ENCODE data around the gene SSR3. TPM values are rescaled to one million over a fixed set of nuclear protein-coding genes. Genes with fewer than 3 reads are reported as not detected.

The SSR3 gene
- total and polyA plus RNA-seq, 7 experiments from 2014 or later = 56.0 to 158 (median 85.2) TPM

DNA sequence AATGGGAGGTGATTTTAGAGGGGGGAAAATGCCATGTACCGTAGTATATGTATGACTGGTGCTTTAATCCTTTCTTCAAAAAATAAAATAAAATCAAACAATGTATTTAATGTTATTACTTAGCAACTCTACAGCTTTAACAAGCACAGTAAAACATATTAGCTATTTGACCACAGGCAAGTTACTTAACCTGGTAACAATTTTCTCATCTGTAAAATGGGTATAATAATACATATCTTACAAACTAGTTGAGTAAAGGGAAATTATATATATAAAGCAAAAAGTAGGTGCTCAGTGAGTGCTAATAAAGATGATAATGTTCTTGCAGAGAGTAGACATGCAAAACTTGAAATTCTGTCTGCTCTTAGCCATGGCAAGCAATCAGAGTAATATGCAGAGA, 27.9 kb downstream of the SSR3 start:
- Histone ChIP-seq H3K4me3 (ENCODE audit: low read length) (no peak overlapping the region), H3K27me3 (ENCODE audit: control insufficient read depth in 2 of 2, insufficient read depth in 2 of 2, low read length in 2 of 2) (no peaks in the 10 kb centered on the region), H3K27ac (ENCODE audit: low read depth, low read length) (no peak overlapping the region), H3K4me1 (ENCODE audit: control insufficient read depth in 2 of 2, insufficient read depth in 2 of 2, low read length in 2 of 2) (peaks cover 6 to 10% of the 10 kb centered on the region in 2 donors), H3K36me3 (ENCODE audit: control insufficient read depth in 2 of 3, insufficient read depth in 3 of 3, low read length in 3 of 3) (no peaks in the 10 kb centered on the region), H3K9me3 (ENCODE audit: control insufficient read depth in 2 of 3, low read length in 3 of 3) (no peaks in the 10 kb centered on the region)
- Mint-ChIP-seq H3K9me3 (peaks cover 0 to 6% (median 0%) of the 10 kb centered on the region in 11 donors), H3K4me1 (peaks cover 5 to 24% (median 13%) of the 10 kb centered on the region in 7 donors), H3K4me3 (no peak overlapping the region), H3K36me3 (peaks cover 4 to 24% (median 12%) of the 10 kb centered on the region in 5 donors), H3K27ac (no peak overlapping the region), H3K27me3 (peaks cover 10 to 45% (median 15%) of the 10 kb centered on the region in 5 donors)
- DNase-seq = no peak
- ChIA-PET CTCF (interaction anchor here (1.7 kb wide), 1 partner anchor 611 kb away, joined by 7 read pairs; no protein-coding TSS in a partner anchor), POLR2A (no interaction called here)
- no peak for ATAC-seq
- intact Hi-C loops (cut with micrococcal nuclease) = loop anchor here in 1 of 2 donors (10.0 kb wide), 1 partner anchor 558 kb away; no protein-coding TSS in a partner anchor

DNA sequence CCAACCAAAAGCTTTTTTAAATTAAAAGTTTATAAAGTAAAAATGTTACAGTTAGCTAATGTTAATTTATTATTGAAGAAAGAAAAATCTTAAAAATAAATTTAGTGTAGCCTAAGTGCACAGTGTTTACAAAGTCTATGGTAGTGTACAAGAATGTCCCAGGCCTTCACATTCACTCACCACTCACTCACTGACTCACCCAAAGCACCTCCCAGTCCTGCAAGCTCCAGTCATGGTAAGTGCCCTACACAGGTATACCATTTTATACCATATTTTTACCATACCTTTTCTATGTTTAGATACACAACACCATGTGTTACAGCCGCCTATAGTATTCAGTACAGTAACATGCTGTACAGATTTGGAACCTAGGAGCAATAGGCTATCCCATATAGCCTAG, 29.1 kb downstream of the SSR3 start:
- Histone ChIP-seq H3K27ac (ENCODE audit: low read depth, low read length) (no peak overlapping the region), H3K4me3 (ENCODE audit: low read length) (no peak overlapping the region), H3K9me3 (ENCODE audit: control insufficient read depth in 2 of 3, low read length in 3 of 3) (no peaks in the 10 kb centered on the region), H3K36me3 (ENCODE audit: control insufficient read depth in 2 of 3, insufficient read depth in 3 of 3, low read length in 3 of 3) (no peaks in the 10 kb centered on the region), H3K27me3 (ENCODE audit: control insufficient read depth in 2 of 2, insufficient read depth in 2 of 2, low read length in 2 of 2) (no peaks in the 10 kb centered on the region), H3K4me1 (ENCODE audit: control insufficient read depth in 2 of 2, insufficient read depth in 2 of 2, low read length in 2 of 2) (peaks cover 6 to 10% of the 10 kb centered on the region in 2 donors)
- ChIA-PET CTCF (interaction anchor here (0.8 to 1.1 kb wide), 3 partner anchors 18 to 376 kb away, joined by 3 to 4 read pairs (median 4); no protein-coding TSS in a partner anchor), POLR2A (interaction anchor here (1.6 kb wide), 1 partner anchor 42 kb away, joined by 5 read pairs; no protein-coding TSS in a partner anchor)
- DNase-seq (no peak), ATAC-seq (no peak)
- Mint-ChIP-seq H3K9me3 (peaks cover 0 to 6% (median 0%) of the 10 kb centered on the region in 11 donors), H3K4me3 (peak overlapping the region in 1 of 10 donors; percentile 20), H3K4me1 (peaks cover 5 to 24% (median 13%) of the 10 kb centered on the region in 7 donors), H3K36me3 (peaks cover 0 to 21% (median 8%) of the 10 kb centered on the region in 5 donors), H3K27ac (peak overlapping the region in 1 of 9 donors; percentile 52), H3K27me3 (peaks cover 10 to 54% (median 19%) of the 10 kb centered on the region in 5 donors)
- intact Hi-C loops (cut with micrococcal nuclease) = loop anchor here (2.0 to 10.0 kb wide), 4 partner anchors 15 to 605 kb away; partner anchors contain the start of gene SSR3 (in 1 of the 2)

DNA sequence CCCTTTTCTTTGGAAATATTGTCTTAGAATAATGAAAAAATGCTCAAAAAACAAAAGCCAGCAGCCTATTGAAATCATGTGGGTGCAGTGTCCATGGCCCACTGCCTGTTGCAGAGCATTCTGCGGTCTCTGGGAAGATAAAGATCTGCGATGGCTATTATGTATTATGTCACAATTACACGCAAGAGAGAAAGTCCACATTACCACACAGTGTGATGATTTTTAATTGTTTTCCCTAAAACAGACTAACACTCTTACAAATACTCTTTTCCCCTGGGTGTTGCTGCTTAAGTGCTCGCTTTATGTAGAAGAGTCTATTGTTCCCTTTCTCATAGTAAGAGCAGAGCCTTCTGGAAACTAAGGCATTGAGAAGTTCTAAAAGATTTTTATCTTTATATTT, 32.2 kb downstream of the SSR3 start:
- intact Hi-C loops (cut with micrococcal nuclease) = loop anchor here in 1 of 2 donors (5.0 to 10.0 kb wide), 2 partner anchors 295 to 562 kb away; no protein-coding TSS in a partner anchor
- peaks cover 0 to 19% (median 0%) of the 10 kb centered on the region in 5 donors for H3K36me3 Mint-ChIP-seq
- peaks cover 6 to 33% (median 13%) of the 10 kb centered on the region in 7 donors for H3K4me1 Mint-ChIP-seq
- ChIA-PET CTCF (no interaction called here), POLR2A (no interaction called here)
- Histone ChIP-seq H3K27me3 (ENCODE audit: control insufficient read depth in 2 of 2, insufficient read depth in 2 of 2, low read length in 2 of 2) (no peaks in the 10 kb centered on the region), H3K4me1 (ENCODE audit: control insufficient read depth in 2 of 2, insufficient read depth in 2 of 2, low read length in 2 of 2) (peaks cover 6 to 10% of the 10 kb centered on the region in 2 donors), H3K36me3 (ENCODE audit: control insufficient read depth in 2 of 3, insufficient read depth in 3 of 3, low read length in 3 of 3) (no peaks in the 10 kb centered on the region), H3K9me3 (ENCODE audit: control insufficient read depth in 2 of 3, low read length in 3 of 3) (no peaks in the 10 kb centered on the region), H3K27ac (ENCODE audit: low read depth, low read length) (no peak overlapping the region), H3K4me3 (ENCODE audit: low read length) (no peak overlapping the region)
- H3K27ac Mint-ChIP-seq = no peak overlapping the region
- H3K9me3 Mint-ChIP-seq = peaks cover 0 to 6% (median 0%) of the 10 kb centered on the region in 11 donors
- H3K4me3 Mint-ChIP-seq = no peak overlapping the region
- peaks cover 13 to 67% (median 33%) of the 10 kb centered on the region in 5 donors for H3K27me3 Mint-ChIP-seq
- no peak for DNase-seq
- ATAC-seq = peak; percentile 11

DNA sequence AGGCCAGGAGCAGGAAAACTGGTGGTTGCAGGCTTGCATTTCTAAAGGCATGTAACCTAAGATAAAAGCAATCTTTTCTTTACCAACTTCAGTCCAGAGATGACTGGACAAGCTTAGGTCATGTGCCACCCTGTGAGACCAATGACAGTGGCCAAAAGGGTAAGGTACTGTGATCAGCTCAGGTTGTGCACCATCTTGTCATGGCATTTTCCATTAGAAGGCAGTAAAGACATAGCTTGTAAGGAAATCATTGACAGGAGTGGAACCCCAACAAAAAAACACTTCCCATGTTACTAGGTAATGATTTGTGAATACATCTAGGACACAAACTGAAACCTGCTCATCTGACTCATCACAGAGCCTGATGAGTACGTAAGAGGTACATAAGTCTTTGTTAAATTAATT, 35.2 kb downstream of the SSR3 start:
- Histone ChIP-seq H3K4me3 (ENCODE audit: low read length) (no peak overlapping the region), H3K36me3 (ENCODE audit: control insufficient read depth in 2 of 3, insufficient read depth in 3 of 3, low read length in 3 of 3) (no peaks in the 10 kb centered on the region), H3K27ac (ENCODE audit: low read depth, low read length) (no peak overlapping the region), H3K4me1 (ENCODE audit: control insufficient read depth in 2 of 2, insufficient read depth in 2 of 2, low read length in 2 of 2) (peaks cover 2 to 6% of the 10 kb centered on the region in 2 donors), H3K27me3 (ENCODE audit: control insufficient read depth in 2 of 2, insufficient read depth in 2 of 2, low read length in 2 of 2) (no peaks in the 10 kb centered on the region), H3K9me3 (ENCODE audit: control insufficient read depth in 2 of 3, low read length in 3 of 3) (no peaks in the 10 kb centered on the region)
- intact Hi-C loops (cut with micrococcal nuclease) = loop anchor here in 1 of 2 donors (5.0 to 10.0 kb wide), 2 partner anchors 298 to 565 kb away; no protein-coding TSS in a partner anchor
- H3K36me3 Mint-ChIP-seq = peaks cover 0 to 21% (median 0%) of the 10 kb centered on the region in 5 donors
- H3K27ac Mint-ChIP-seq = no peak overlapping the region
- no peak for ATAC-seq
- H3K27me3 Mint-ChIP-seq = peaks cover 13 to 84% (median 33%) of the 10 kb centered on the region in 5 donors
- peaks cover 0 to 6% (median 0%) of the 10 kb centered on the region in 11 donors for H3K9me3 Mint-ChIP-seq
- peaks cover 6 to 26% (median 9%) of the 10 kb centered on the region in 7 donors for H3K4me1 Mint-ChIP-seq
- ChIA-PET POLR2A (interaction anchor here (1.5 kb wide), 1 partner anchor 37 kb away, joined by 3 read pairs; no protein-coding TSS in a partner anchor), CTCF (interaction anchor here (1.0 to 3.2 kb wide), 4 partner anchors 10 to 31 kb away, joined by 3 to 10 read pairs (median 3); no protein-coding TSS in a partner anchor)
- no peak for DNase-seq
- H3K4me3 Mint-ChIP-seq = no peak overlapping the region

DNA sequence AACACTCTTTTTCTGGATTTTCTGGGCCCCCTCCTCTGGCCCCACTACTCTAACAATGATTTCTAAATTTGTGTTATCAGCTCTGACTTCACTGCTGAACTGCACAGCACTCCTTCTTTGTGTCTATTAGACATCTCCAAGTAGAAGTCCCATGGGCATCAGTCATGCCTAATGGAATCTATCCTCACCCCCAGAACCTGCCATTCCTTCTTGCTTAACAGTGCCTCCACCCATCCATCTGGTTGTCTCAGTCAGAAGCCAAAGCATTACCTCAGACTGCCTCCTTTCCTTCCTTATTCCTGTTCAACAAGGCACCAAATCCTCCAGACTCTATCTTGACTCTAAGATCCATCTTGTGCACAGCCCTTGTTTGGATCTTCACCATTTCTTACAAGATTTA, 36.2 kb downstream of the SSR3 start:
- CTCF ChIA-PET = interaction anchor here (1.0 to 3.2 kb wide), 4 partner anchors 9 to 30 kb away, joined by 3 to 10 read pairs (median 3); no protein-coding TSS in a partner anchor
- H3K4me1 ChIP-seq (ENCODE audit: control insufficient read depth in 2 of 2, insufficient read depth in 2 of 2, low read length in 2 of 2) = no peaks in the 10 kb centered on the region
- H3K4me3 ChIP-seq (ENCODE audit: low read length) = no peak overlapping the region
- H3K27ac ChIP-seq (ENCODE audit: low read depth, low read length) = no peak overlapping the region
- H3K4me1 Mint-ChIP-seq = peaks cover 0 to 16% (median 1%) of the 10 kb centered on the region in 7 donors
- H3K27me3 ChIP-seq (ENCODE audit: control insufficient read depth in 2 of 2, insufficient read depth in 2 of 2, low read length in 2 of 2) = no peaks in the 10 kb centered on the region
- POLR2A ChIA-PET = interaction anchor here (0.6 to 1.5 kb wide), 2 partner anchors 36 to 564 kb away, joined by 3 read pairs; no protein-coding TSS in a partner anchor
- intact Hi-C loops (cut with micrococcal nuclease) = no loop called here
- DNase-seq (no peak), ATAC-seq (no peak)
- peaks cover 8 to 75% (median 27%) of the 10 kb centered on the region in 5 donors for H3K27me3 Mint-ChIP-seq
- H3K36me3 ChIP-seq (ENCODE audit: control insufficient read depth in 2 of 3, insufficient read depth in 3 of 3, low read length in 3 of 3) = no peaks in the 10 kb centered on the region
- H3K4me3 Mint-ChIP-seq = no peak overlapping the region
- peaks cover 0 to 4% (median 0%) of the 10 kb centered on the region in 11 donors for H3K9me3 Mint-ChIP-seq
- H3K9me3 ChIP-seq (ENCODE audit: control insufficient read depth in 2 of 3, low read length in 3 of 3) = no peaks in the 10 kb centered on the region
- no peak overlapping the region for H3K27ac Mint-ChIP-seq
- peaks cover 0 to 13% (median 0%) of the 10 kb centered on the region in 5 donors for H3K36me3 Mint-ChIP-seq

DNA sequence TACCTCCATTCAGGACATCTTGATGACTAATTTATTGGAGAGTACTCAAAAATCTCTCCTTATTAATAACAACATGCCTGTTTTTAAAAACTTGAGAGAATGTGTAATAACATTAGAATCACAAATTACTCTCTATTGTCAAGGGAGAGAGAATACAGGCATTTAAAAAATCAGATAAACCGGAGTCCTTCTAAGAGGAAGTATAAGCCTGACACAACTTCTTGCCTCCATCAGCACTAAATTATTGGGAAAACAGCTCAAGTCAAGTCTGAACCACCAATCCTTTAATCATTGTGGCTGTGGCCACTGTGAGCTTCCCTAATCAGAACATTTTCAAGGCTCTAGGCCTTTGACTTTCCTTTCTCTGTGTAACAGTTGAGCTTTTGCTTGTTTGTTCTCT, 38.0 kb downstream of the SSR3 start:
- Mint-ChIP-seq H3K9me3 (no peaks in the 10 kb centered on the region), H3K27ac (no peak overlapping the region), H3K4me3 (no peak overlapping the region), H3K36me3 (peaks cover 0 to 8% (median 0%) of the 10 kb centered on the region in 5 donors), H3K4me1 (peaks cover 0 to 17% (median 6%) of the 10 kb centered on the region in 7 donors), H3K27me3 (peaks cover 3 to 62% (median 17%) of the 10 kb centered on the region in 5 donors)
- ATAC-seq (no peak), DNase-seq (no peak)
- H3K4me1 ChIP-seq (ENCODE audit: control insufficient read depth in 2 of 2, insufficient read depth in 2 of 2, low read length in 2 of 2) = no peaks in the 10 kb centered on the region
- H3K36me3 ChIP-seq (ENCODE audit: control insufficient read depth in 2 of 3, insufficient read depth in 3 of 3, low read length in 3 of 3) = no peaks in the 10 kb centered on the region
- POLR2A ChIA-PET = interaction anchor here (0.6 to 1.1 kb wide), 5 partner anchors 8 to 620 kb away, joined by 3 read pairs; no protein-coding TSS in a partner anchor
- CTCF ChIA-PET = interaction anchor here (0.6 to 3.2 kb wide), 3 partner anchors 9 to 410 kb away, joined by 3 to 10 read pairs (median 3); no protein-coding TSS in a partner anchor
- H3K27ac ChIP-seq (ENCODE audit: low read depth, low read length) = no peak overlapping the region
- H3K4me3 ChIP-seq (ENCODE audit: low read length) = no peak overlapping the region
- H3K27me3 ChIP-seq (ENCODE audit: control insufficient read depth in 2 of 2, insufficient read depth in 2 of 2, low read length in 2 of 2) = no peaks in the 10 kb centered on the region
- H3K9me3 ChIP-seq (ENCODE audit: control insufficient read depth in 2 of 3, low read length in 3 of 3) = no peaks in the 10 kb centered on the region
- intact Hi-C loops (cut with micrococcal nuclease) = no loop called here
